Activated CD4-positive, alpha-beta T cell treated with anti-CD3 and anti-CD28 coated beads, Interleukin-2, amount 50 U/mL, for 16 hours (primary cell): ENCODE measurements around the gene CYB5R3.

Source experiments
- DNase-seq: peaks from one replicate; pipeline ENCODE4 v3.0.0-alpha.2; 2020

The CYB5R3 gene

DNA sequence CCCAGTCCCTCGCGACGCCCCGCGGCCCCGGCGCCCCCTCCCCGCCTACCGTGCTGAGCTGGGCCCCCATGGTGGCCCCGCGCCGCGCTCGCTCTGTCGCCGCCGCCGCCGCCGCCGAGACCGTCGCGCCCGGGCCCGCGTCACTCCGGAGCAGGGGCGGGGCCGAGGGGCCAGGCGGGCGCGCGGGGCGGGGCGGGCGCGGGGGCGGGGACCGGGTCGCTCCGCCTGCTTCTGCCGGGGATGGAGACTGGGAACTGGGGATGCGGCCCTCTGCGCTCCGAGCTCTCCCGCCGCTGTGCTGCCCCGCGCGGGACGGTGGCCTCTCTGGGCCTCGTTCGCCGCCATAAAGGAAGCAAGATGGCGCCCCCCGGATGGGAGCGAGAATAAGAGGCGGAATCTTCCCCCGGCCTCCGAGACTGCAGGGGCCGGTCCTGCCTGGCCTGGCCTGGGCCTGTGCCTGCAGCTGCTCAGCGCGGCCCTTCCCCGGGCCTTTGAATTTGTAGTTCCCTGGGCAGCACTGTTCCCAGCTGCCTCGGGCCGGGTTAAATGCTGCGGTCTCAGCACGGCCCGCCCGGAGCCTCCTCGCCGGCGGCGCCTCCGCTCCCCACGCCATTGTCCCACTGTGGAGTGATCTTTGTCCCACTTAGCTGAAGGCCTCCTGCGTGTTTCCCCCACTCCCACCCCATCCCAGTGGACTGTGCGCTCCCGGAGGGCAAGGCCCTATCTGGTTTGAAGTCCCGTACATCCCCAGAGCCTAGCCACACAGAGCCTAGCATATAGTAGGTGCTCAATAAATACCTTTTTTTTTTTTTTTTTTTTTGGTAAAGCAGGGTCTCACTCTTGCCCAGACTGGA is at the start of gene CYB5R3:
Gene CYB5R3, minus strand, starts transcription at position 147 of the 854 bp plus-strand sequence. Its CDS starts 77 bp downstream, at position 70.
- DNase-seq: peak; percentile 85

DNA sequence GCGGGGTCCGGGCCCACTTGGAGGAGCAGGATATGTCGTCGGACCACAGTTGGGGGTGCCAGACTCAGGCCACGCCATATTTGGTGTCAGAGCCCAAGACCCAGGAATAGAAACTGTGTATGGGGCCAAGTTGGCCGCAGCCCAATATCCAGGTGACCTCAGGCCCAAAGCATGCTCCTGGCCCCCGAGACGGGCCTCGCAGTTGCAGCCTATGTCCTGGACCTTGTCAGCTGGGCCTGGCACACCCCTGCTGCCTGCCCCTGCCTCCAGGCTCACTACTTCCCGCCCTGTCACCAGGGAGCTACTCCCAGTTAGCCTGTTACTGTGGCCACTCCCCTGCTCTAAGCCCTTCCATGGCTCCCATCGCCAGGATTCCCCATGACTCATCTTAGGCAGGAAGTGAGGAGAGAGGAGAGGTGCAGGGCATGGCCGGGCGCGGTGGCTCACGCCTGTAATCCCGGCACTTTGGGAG is 48.4 kb upstream of the CYB5R3 start:
- DNase-seq: no peak

DNA sequence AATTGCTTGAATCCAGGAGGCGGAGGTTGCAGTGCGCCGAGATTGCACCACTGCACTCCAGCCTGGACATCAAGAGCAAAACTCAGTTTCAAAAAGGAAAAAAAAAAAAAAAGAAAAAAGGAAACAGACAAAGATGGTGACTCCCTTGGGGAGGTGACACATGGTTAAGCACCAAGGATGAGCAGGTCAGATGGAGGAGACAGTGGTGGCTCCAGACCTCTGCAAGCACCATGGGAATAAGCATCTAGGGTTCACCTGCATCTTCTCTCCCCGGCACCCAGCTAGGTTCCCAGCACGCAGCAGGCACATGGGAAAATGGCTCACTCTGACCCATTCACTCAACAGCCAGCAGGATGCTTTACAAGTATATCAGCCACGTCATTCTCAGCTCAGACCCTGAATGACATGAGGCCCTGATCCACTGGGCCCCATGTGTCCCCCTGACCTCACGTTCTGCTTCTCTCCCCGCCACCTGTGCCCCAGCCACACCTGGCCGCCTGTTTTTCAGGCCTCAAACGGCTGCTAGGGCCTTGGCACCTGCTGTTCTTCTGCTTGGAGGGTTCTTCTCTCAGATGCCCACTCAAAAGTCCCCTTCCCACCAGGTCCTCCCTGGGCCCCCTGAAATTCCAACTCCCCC is 47.3 kb upstream of the CYB5R3 start:
- no peak for DNase-seq

DNA sequence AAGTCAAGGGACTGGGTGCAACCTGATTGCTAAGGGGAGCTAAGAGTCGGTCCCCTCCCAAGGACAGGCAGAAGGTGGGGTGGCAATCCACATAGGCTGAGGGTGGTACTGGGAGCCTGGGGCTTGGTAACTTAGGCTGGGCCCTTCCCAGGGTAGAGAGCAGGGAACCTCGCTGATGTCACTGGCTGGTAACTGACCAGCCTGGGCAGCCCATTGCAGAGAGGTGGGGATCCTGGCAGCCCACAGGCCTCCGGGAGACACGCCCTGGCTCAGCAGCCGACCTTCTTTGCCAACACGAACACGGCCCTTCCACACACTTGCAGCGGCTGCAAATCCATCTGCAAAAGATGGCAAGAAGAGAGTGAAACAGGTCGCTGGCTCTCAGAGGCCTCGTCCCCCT is 46.1 kb upstream of the CYB5R3 start:
- no peak for DNase-seq

DNA sequence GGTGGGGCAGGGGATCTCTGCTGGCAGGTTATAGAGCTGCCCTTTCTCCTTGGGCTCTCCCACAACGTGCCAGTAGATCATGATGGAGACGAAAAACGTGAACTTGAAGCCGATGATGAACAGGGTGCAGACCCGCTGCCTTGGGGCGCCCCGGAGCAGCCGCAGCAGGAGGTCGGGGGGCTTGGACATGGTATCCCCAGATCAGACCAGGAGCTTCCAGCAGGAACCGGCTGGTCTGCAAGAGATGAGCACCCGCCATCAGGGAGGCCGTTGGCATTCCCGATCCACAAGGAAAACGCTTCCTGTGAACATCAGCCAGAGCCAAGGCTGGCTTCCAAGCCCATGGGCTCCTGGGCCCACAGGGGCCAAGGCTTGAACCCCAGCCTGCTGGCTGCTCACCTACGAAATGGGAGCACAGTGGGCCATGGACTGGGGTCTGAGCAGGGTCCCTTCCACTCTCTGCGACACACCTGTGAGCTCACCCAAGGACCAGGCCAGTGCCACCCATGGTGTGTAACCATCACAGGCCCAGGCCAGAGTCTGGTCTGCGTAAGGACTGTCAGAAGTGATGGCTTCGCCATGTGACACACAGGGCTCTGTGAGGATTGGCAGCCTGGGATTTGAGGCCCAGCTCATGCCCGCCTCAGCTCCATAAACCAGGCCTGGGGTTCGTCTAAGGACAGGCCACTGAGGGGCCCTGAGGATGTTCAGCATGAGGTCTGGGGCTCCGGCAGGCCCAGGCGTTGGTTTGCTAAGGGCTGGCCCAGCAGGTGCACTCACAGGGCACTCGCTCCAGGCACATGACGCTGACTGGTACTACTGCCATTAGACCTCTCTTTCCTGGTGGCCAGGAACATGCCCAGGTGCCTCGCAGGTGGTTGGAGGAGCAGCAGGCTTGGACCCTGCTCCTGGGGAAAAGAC is 44.8 kb upstream of the CYB5R3 start:
- no peak for DNase-seq

DNA sequence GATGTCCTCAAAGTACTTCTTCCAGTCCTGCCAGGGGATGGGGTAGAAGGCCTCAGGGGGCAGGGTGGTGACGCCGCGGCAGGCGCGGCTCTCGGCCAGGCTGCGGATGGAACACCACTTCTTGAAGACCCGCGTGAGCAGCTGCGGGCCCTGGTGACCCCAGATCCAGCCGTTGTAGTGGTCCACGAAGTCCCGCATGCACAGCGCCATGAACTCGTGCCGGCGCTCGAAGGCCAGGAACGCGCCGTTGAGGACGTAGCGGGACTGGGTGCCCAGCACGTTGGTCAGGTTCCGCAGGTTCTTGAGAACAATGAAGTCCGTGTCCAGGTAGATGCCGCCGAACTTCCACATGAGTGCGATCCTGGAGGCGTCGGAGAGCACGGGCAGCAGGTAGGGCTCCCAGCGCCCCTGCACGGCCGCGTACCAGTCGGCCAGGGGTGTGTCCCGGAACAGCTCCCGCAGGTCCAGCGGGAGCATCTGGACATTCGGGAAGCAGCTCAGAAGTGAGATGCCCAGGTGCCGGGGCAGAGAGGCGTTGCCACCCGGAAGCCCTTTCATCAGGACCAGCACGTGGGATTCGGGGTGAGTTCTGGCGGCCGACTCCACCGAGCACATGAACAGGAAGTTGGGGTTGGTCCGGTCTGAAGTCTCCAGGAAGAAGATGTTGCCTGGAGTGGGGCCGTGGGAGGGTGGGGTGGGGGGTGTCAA is 44.0 kb upstream of the CYB5R3 start:
- DNase-seq: no peak

DNA sequence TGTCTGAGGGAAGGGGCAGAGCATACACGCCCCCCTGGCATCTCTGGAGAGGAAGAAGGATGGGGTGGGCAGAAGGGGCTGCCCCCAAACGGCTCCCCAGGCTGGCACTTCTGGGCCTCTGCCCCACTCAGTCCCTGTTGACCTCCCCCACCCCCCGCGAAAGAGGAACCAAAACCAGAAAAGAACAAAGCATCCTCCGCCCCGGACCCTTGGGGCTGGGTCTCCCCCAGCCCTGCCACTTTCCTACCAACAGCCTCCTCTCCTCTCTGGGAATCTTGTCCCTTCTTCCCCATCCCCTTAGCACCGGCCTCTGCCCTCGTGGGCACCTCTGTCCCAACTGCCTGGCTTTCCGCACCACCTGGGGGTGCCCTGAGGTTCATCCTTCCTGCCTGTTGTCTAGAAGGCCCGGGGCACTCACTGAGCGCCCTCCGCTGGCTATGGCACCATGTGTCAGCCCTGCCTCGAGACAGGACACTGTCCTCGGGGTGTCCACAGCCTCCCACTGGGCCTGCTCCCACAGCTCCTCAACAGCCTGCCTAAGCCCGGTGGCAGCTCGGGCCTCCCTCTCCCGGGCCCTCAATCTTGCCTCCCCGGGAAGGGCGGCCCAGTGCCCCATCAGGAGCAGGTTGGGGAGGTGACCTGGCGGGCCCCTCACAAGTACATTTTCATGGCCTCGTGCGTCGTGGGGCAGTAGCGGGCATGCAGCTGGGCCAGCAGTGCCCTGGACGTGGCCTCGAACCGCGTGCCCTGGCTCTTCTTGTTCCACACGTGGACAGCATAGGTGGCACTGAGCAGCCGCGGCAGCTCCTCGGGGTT is 43.3 kb upstream of the CYB5R3 start:
- no peak for DNase-seq

DNA sequence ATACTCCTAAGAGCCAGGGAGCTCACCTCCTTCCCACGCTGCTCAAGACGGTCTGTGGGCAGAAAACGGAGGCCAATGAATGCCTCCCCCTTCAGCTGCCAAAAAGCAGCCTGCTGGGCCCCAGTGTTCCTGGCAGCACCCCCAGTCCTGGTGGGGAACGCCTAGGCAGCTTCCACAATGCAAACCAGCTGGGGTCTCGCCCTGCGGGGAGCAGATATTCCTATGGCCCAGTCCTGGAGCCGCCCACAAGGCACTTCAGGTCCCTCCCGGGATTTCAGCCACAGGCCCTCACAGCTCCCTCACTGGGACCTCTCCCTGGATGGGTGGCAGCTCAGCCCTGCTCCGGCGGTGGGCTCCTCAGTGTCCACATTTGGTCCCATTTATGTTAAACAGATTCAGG is 42.2 kb upstream of the CYB5R3 start:
- no peak for DNase-seq

DNA sequence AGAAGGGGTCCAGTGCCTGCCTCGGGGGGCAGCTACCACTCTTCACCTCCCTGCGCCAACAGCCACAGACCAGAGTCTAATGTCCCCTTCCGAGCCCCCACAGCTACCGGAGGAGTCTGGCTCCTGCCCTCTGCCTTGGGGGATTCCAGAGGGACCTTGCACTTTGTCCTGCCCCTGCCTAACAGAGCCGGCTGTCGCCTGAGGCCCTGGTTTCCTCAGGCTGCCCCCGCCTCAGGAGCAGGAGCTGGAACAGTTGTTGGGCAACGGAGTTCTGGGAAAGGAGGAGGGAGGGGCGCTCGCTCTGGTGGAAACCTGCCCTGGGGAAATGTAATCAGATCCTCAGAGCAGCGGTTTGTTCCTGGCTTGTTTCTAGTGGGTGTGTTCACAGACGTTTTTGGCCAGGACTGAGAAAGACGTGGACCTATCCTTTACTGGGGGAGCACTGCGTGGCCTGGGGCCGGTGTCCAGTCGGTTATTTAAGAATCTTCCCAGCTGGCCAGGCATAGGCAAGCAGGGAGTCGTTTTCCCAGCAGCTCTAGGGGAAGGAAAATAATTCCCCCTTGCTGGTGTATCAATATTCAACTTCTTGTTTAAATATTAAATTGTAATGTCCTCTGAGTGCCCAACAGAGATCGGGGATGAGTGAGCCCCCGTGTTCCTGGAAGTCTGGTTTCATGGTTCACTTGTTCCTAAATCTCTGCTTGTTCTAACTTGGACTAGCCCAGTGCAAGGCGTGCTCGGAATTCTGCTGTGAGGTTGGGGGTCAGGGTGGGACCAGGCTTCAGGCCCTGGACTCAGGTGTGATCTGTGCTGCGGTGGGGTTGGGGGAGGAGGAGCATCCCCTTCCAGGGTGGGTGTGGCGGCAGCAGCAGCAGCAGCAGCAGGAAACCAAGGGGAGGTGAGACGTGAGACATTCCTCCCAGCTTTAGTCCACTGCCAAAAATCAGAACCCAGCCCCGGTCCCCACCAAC is 39.3 kb upstream of the CYB5R3 start:
- no peak for DNase-seq

DNA sequence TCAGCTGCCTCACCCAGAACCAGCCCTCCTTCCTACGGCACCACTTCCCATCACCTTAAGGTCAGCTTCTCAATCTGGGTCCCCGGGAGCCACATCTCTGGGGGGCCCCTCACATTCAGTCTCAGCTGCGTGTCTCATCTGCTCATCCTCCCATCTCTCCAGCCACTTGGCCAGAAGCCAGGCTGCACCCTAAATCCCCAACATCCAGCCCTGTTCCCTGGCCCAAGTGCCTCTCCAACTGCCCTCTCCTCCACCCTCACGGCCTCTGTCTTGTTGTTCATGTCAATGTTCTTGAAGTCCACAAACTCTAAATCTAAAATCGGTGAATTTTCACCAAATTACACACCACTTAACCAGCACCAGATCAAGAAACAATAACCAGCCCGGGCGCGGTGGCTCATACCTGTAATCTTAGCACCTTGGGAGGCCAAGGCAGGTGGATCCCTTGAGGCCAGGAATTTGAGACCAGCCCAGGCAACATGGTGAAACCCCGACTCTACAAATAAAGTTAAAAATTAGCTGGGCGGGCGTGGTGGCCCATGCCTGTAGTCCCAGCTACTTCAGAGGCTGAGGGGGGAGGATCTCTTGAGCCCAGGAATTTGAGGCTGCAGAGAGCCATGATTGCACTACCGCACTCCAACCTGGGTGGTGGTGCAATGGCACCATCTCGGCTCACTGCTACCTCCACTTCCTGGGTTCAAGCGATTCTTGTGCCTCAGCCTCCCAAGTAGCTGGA is 37.7 kb upstream of the CYB5R3 start:
- DNase-seq: no peak

DNA sequence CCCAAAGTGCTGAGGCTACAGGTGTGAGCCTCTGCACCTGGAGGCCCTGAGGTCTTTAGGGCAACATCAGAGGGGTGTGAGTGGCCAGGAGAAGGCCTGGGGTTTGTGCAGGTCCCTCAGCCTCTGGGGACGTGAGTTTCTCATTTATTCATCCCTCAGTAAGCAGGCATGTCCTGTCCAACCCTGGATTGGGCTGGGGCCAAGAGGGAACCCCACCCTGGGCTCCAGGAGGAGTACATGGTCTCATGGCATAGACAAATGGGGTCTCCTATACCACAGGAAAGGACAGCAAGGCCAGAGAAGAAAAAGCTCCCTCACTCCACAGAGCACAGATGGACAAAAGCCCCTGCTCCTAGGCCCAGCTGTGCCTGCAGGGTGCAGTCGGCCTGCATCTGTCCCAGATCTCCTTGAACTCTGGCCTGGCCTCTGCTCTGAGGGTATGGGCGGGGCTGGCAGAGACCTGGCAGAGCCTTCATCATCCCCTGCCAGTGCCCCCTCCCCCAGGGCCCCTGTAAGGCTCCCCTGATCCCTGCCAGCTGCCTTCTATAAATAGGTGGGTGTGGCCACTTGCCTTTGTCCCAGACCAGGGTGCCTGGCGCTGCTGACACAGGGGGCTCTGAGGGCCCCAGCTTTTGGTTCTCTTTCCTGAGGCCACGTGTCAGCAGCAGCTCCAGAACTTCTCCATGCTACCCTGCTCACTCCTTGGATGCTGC is 36.9 kb upstream of the CYB5R3 start:
- DNase-seq: no peak

DNA sequence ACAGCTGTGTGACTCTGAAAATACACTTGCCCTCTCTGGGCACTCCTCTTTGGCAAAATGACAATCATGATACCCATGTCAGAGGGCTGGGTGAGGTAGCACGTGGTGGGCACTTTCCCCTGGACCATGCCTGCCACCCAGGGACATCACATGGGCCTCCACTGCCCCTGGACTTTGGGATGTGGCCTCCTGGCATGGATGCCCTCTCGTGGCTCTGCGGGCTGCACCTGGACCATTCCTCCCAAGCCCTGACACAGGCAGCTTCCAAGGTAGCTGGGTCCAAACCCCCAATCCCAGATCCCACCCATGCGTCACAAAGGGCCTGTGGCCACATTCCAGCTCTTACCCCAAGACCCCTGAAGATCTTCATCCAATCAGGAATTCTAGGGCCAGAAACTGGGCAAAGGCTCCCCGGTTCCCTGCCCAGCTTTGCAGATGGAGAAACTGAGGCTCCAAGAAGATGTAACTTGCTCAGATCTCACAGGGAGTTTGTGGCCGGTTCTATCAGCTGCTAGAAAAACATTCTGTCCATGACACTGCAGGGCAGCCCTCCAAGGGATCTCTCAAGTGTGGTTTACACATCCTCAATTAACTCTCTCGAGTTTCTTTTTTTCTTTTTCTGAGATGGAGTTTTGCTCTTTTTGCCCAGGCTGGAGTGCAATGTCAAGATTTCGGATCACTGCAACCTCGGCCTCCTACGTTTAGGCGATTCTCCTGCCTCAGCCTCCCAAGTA is 35.4 kb upstream of the CYB5R3 start:
- no peak for DNase-seq

DNA sequence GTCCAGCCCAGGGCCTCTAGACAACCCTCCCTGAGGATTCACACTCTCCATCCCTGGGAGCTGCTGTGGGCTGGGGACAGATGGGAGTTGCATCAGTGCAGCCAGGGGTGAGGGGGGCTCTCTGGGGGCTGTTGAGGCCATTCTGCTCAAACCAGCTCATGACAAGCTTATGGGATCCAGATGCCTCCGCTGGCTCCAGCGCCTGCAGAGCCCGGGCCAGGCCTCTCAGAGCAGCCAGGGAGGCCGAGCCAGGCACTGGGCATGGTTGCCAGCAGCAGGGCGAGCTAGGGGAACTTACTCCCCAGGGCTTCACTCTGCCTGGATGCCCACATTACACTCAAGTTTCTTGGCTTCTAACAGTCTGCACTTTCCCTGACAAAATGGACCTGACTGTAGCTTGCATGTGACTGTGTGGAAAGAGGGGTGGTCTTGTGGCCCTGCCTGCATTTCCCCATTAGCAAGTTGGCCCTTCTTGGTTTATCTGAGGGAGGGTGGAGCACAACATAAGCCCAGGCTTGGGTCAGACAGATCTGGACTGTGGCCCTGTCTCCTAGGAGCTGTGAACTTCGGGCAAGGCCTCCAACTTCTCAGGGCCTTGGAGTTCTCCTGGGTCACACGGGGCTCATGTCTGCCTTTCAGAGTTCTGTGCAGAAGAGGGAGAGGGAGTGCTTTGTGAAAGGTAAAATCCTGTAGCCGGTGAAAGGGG is 34.5 kb upstream of the CYB5R3 start:
- DNase-seq: no peak

DNA sequence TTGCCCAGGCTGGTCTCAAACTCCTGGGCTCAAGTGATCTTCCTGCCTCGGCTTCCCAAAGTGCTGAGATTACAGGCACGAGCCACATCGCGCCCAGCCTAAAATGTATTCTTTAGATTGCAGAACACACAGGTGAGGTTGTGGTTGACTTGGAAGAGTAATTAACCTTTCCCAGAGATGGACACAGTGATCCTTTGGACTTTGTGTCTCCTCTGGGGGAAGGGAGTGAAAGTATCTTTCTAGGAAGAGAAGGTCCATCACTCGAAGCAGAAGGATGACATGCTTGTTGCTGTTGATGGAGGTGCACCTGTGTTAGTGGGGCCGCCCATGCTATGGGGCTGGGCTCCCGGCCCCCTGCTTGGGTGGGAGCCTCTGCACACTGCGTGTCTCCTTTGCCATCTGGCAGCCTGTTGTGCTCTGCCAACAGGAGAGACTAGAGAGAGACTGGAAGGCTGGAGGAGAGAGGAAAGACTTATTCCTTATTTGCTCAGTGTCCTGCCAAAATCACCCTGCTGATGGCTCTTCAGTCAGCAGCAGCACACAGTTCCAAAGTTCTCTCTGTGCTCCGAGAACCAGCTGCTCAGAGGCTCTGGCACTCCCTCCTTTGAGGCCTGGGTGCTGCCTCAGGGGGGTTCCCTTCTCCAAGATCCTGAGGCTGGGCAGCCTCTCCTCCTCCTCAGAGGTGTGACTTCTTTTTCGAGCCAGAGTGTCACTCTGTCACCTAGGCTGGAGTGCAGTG is 33.1 kb upstream of the CYB5R3 start:
- DNase-seq: no peak

DNA sequence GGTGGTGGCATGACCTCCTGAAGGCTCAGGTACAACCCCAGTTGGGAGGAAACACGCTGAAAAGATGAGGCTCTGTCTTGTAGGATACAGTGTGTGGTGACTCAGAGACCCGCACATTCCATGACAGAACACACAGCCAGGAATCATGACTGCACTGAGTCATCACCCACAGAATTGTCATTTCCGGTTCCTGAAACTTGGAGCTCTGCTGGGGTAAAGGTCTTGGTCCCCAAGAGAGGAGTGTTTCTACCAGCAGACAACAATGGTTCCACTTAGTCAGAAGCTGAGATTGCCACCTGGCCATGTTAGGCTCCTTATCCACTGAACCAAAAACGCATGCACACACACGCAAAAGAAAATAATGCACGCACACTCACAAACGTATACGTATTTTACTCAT is 31.5 kb upstream of the CYB5R3 start:
- DNase-seq: no peak

DNA sequence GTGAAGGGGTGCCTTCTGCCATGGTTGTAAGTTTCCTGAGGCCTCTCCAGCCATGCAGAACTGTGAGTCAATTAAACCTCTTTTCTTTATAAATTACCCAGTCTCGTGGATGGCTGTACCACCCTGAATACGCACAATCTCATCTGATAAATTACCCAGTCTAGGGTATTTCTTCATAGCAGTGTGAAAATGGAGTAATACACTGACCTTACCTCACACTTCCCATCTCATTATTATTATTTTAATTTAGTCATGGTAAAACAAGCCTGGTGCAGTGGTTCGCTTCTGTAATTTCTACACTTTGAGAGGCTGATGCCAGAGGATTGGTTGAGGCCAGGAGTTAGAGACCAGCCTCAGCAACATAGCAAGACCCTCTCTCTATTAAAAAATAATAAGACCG is 30.5 kb upstream of the CYB5R3 start:
- no peak for DNase-seq

DNA sequence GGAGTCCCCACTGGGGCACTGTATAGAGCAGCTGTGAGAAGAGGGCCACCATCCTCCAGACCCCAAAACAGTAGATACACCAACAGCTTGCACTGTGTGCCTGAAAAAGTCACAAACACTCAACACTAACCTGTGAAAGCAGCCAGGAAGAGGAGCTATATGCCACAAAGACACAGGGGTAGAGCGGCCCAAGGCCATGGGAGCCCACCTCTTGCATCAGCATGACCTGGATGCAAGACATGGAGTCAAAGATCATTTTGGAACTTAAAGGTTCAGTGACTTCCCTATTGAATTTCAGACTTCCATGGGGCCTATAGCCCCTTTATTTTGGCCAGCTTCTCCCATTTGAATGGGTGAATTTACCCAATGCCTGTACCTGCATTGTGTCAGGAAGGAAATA is 29.7 kb upstream of the CYB5R3 start:
- DNase-seq: no peak
